Fibroblast of skin of scalp (primary cell): ENCODE data around the gene AKAP17A.
"Not testable (repeated sequence)": the region's sequence is repeated elsewhere in the genome, so short reads cannot be mapped to it uniquely, and the experiment has no call there.

Experiments
- DNase-seq: peaks from one replicate; pipeline ENCODE4 v3.0.0-alpha.2; 2013

AKAP17A gene

GRCh38 chrX:1602299-1602698 is 10.9 kb downstream of the AKAP17A start:
- DNase-seq: no peak

GRCh38 chrX:1606496-1606895 is 15.1 kb downstream of the AKAP17A start:
- no peak for DNase-seq

GRCh38 chrX:1609311-1609710 is 17.9 kb downstream of the AKAP17A start:
- DNase-seq: no peak

GRCh38 chrX:1609762-1610161 is 18.4 kb downstream of the AKAP17A start:
- DNase-seq: no peak

- no peak for DNase-seq
Observed at GRCh38 chrX:1610166-1610565, 18.8 kb downstream of the AKAP17A start.

- no peak for DNase-seq
Observed at GRCh38 chrX:1610736-1611135, 19.3 kb downstream of the AKAP17A start.

GRCh38 chrX:1612641-1613286 is 21.4 kb downstream of the AKAP17A start:
- DNase-seq: no peak

GRCh38 chrX:1614927-1615326 is 23.5 kb downstream of the AKAP17A start, which contains the start of gene ASMT:
TSS of gene ASMT (plus strand) at chrX:1615059. CDS start at chrX:1615200, 141 bp downstream.
- DNase-seq: no peak

- DNase-seq: no peak
Observed at GRCh38 chrX:1618689-1619088, 27.3 kb downstream of the AKAP17A start.

GRCh38 chrX:1623691-1624090 is 32.3 kb downstream of the AKAP17A start:
- no peak for DNase-seq

GRCh38 chrX:1624158-1624860 is 32.9 kb downstream of the AKAP17A start:
- DNase-seq: not testable (repeated sequence)

GRCh38 chrX:1624861-1625215 is 33.4 kb downstream of the AKAP17A start:
- not testable (repeated sequence) for DNase-seq

GRCh38 chrX:1629244-1629643 is 37.8 kb downstream of the AKAP17A start:
- DNase-seq: no peak

GRCh38 chrX:1646009-1646408 is 54.6 kb downstream of the AKAP17A start:
- DNase-seq: no peak

- DNase-seq: peak; percentile 11
Observed at GRCh38 chrX:1649621-1650020, 58.2 kb downstream of the AKAP17A start.
